Endothelial cell of umbilical vein (primary cell): ENCODE measurements around the gene NANOS2. TPM values are rescaled to one million over a fixed set of nuclear protein-coding genes. Genes with fewer than 3 reads are reported as not detected.

Experiments used
- BruUV-seq: library from RNA; stranded (reverse); fragments of 400-500 nt; replicated peaks from 2 replicates; lab custom pipeline; 2021; lab: Mats Ljungman, UMichigan
- CTCF ChIA-PET: fragments of 300-600, 350-600 bp; sonication (Branson Sonifier 250); formaldehyde crosslinking; loops from one replicate; lab custom pipeline; 2021; ENCODE audit warnings: antibody characterized with exemption, inconsistent platforms; lab: Charles Lee
- POLR2A ChIA-PET: fragments of 300-600, 350-600 bp; sonication (Branson Sonifier 250); formaldehyde crosslinking; loops from one replicate; lab custom pipeline; 2021; ENCODE audit warnings: antibody characterized with exemption, inconsistent platforms; lab: Charles Lee
- DNase-seq: peaks from one replicate; pipeline ENCODE4 v3.0.0-alpha.2; 2011; ENCODE audit warnings: low read depth, low spot score
- FAIRE-seq: peaks from 2 replicates; lab custom pipeline; 2011; peaks lifted over from hg19 to GRCh38; lab: Jason Lieb, UNC
- H2AFZ ChIP-seq: 2 replicates; pipeline ENCODE4 v1.6.0; 2012; ENCODE audit warnings: low read depth, low read length, control low read depth, inconsistent platforms
- H3K27ac ChIP-seq: 2 replicates; pipeline ENCODE4 v1.5.1; 2011; ENCODE audit warnings: low read depth, mild to moderate bottlenecking, control low read depth, low read length, moderate library complexity; ENCODE audit not compliant: insufficient read depth
- H3K27me3 ChIP-seq, 2 experiments: 2 replicates each; pipeline versions ENCODE4 v1.6.0 to v1.6.1; 2011; ENCODE audit warnings: low read length in 2 of 2, mixed read lengths in 1 of 2; ENCODE audit not compliant: control insufficient read depth in 2 of 2, insufficient read depth in 2 of 2
- H3K36me3 ChIP-seq, 2 experiments: 2 replicates in 1 of 2; 3 replicates in 1 of 2; pipeline ENCODE4 v1.5.1; 2011; ENCODE audit warnings: low read length in 2 of 2, mild to moderate bottlenecking in 1 of 2, moderate library complexity in 1 of 2; ENCODE audit not compliant: control insufficient read depth in 2 of 2, insufficient read depth in 2 of 2; ENCODE audit errors: extremely low read depth in 1 of 2
- H3K4me1 ChIP-seq: 3 replicates; pipeline ENCODE4 v1.5.1; 2011; ENCODE audit warnings: mild to moderate bottlenecking, low read length; ENCODE audit not compliant: control insufficient read depth, insufficient read depth; ENCODE audit errors: extremely low read depth
- H3K4me2 ChIP-seq: 2 replicates; pipeline ENCODE4 v1.6.1; 2011; ENCODE audit warnings: low read length, control low read depth, mixed read lengths; ENCODE audit not compliant: insufficient read depth
- H3K4me3 ChIP-seq, 3 experiments: fragments of 200-600 bp in 1 of 3; sonication (generic), shearing (Covaris generic) in 1 of 3; replicated peaks in 1 of 3; 2 replicates each; pipeline ENCODE4 v1.5.1; 2011 to 2016; ENCODE audit warnings: control low read depth in 3 of 3, low read length in 3 of 3, mild to moderate bottlenecking in 2 of 3, inconsistent platforms in 1 of 3, low read depth in 1 of 3, moderate library complexity in 1 of 3; ENCODE audit not compliant: insufficient read depth in 1 of 3
- H3K79me2 ChIP-seq: 2 replicates; pipeline ENCODE4 v1.6.0; 2012; ENCODE audit warnings: low read length, inconsistent platforms; ENCODE audit not compliant: control insufficient read depth, insufficient read depth
- H3K9ac ChIP-seq: replicated peaks from 2 replicates; pipeline ENCODE3; 2011; ENCODE audit warnings: low read length, control low read depth; ENCODE audit not compliant: insufficient read depth; ENCODE audit errors: extremely low read depth
- H3K9me1 ChIP-seq: replicated peaks from 3 replicates; pipeline ENCODE4 v1.6.0; 2011; ENCODE audit warnings: mild to moderate bottlenecking, low read length; ENCODE audit not compliant: control insufficient read depth, insufficient read depth; ENCODE audit errors: extremely low read depth
- H3K9me3 ChIP-seq: replicated peaks from 2 replicates; pipeline ENCODE4 v1.5.1; 2012; ENCODE audit warnings: low read length, inconsistent platforms; ENCODE audit not compliant: control insufficient read depth, insufficient read depth
- H4K20me1 ChIP-seq: replicated peaks from 2 replicates; pipeline ENCODE3; 2011; ENCODE audit warnings: mild to moderate bottlenecking, low read length; ENCODE audit not compliant: control insufficient read depth, insufficient read depth; ENCODE audit errors: extremely low read depth
- CTCF ChIP-seq, 2 donors: IDR thresholded peaks; 1 replicate in 1 of 2; 2 replicates in 1 of 2; pipeline ENCODE4 v1.5.1; 2011; ENCODE audit warnings: low read length in 2 of 2, mild to moderate bottlenecking in 2 of 2, moderate library complexity in 2 of 2, control low read depth in 1 of 2, inconsistent platforms in 1 of 2, low read depth in 1 of 2; ENCODE audit not compliant: insufficient read depth in 1 of 2; ENCODE audit errors: extremely low read depth in 1 of 2
- EZH2 ChIP-seq: IDR thresholded peaks from 2 replicates; pipeline ENCODE4 v1.6.1; 2012; ENCODE audit warnings: borderline replicate concordance, low read depth, mild to moderate bottlenecking, moderate library complexity, low read length, inconsistent platforms; ENCODE audit not compliant: severe bottlenecking
- FOS ChIP-seq: IDR thresholded peaks from 2 replicates; pipeline ENCODE4 v1.6.1; 2011; ENCODE audit warnings: mild to moderate bottlenecking, low read length, moderate library complexity, borderline replicate concordance; ENCODE audit not compliant: insufficient read depth
- GATA2 ChIP-seq: IDR thresholded peaks from 2 replicates; pipeline ENCODE4 v1.7.0; 2011; ENCODE audit warnings: low read depth, mild to moderate bottlenecking, moderate library complexity, mixed read lengths, low read length; ENCODE audit not compliant: insufficient read length, insufficient read depth
- JUN ChIP-seq: IDR thresholded peaks from 2 replicates; pipeline ENCODE4 v1.6.1; 2011; ENCODE audit warnings: borderline replicate concordance, low read depth; ENCODE audit not compliant: insufficient read length, insufficient read depth
- MYC ChIP-seq: IDR thresholded peaks from one replicate; pipeline ENCODE4 v1.6.1; 2011; ENCODE audit warnings: mild to moderate bottlenecking, low read depth, low read length
- POLR2A ChIP-seq: IDR thresholded peaks from 2 replicates; pipeline ENCODE4 v1.6.1; 2012; ENCODE audit warnings: low read depth, mild to moderate bottlenecking, control low read depth, low read length
- POLR2AphosphoS5 ChIP-seq: IDR thresholded peaks from 2 replicates; pipeline ENCODE4 v1.6.1; 2012; ENCODE audit warnings: low read depth, mild to moderate bottlenecking, control low read depth, low read length, moderate library complexity; ENCODE audit not compliant: insufficient read depth
- dilution Hi-C: fragments of 300-500 bp; cut with MboI; formaldehyde crosslinking; loops from one replicate; pipeline ENCODE4 v1.15.0; 2019; ENCODE audit warnings: low sequenced_read_pairs; ENCODE audit not compliant: extremely low pct_ligation_motif_present
- intact Hi-C: fragments of 100-400 bp; cut with micrococcal nuclease; formaldehyde crosslinking; loops from one replicate; pipeline ENCODE4 v1.10.0; 2022
- polyA plus RNA-seq, 4 experiments: library from polyadenylated mRNA; depleted of rRNA in 3 of 4; stranded (reverse) in 3 of 4; unstranded in 1 of 4; fragments of >200 nt; gene quantifications; 2 replicates each; pipeline versions ENCODE4 v1.2.1 to v1.2.3, GENCODE V29; 2011 to 2012; ENCODE audit warnings: missing spikeins in 1 of 4
- total RNA-seq: library from RNA; stranded (reverse); gene quantifications from 2 replicates; pipeline ENCODE4 v1.2.3, GENCODE V29; 2021
- TF ChIP-seq, protein P1 (sequence below): IDR thresholded peaks from 2 replicates; pipeline ENCODE4 v1.6.1; 2011; ENCODE audit not compliant: insufficient read depth, insufficient read length

The NANOS2 gene
- total and polyA plus RNA-seq, 2 donors (not counting 3 experiments of a cell fraction or from before 2014, with no cell fraction given) = not detected

DNA sequence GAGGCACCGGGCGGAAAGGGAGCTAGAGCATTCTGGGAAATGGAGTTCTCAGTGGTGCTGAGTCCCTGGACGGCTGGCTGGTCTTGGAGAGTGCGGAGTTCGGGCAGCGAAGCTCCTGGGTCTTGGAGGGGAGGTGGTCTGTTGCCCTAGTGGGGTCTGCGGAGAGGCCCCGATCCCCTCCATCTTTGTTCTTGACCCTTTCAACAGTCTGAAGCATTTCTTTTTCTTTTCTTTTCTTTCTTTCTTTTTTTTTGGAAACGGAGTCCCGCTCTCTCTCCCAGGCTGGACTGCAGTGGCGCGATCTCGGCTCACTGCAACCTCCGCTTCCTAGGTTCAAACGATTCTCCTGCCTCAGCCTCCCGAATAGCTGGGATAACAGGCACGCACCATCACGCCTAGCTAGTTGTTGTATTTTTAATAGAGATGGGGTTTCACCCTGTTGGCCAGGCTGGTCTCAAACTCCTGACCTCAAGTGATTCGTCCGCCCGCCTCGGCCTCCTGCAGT, 51.2 kb downstream of the NANOS2 start:
- TF ChIP-seq, protein P1, sequence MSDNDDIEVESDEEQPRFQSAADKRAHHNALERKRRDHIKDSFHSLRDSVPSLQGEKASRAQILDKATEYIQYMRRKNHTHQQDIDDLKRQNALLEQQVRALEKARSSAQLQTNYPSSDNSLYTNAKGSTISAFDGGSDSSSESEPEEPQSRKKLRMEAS = no peak
- no peak for TF ChIP-seq JUN
- TF ChIP-seq GATA2 = no peak
- TF ChIP-seq CTCF (IDR thresholded peaks at IDR 0.05; ENCODE audit: extremely low read depth in 1 of 2, insufficient read depth in 1 of 2, low read depth in 1 of 2, low read length in 2 of 2) = no peak
- TF ChIP-seq POLR2AphosphoS5 = no peak
- no peak for TF ChIP-seq MYC
- TF ChIP-seq EZH2 = no peak
- no peak for TF ChIP-seq POLR2A
- no peak for TF ChIP-seq FOS
- peak overlapping the region; percentile 62 for H2AFZ ChIP-seq
- intact Hi-C loops = loop anchor here (1.0 kb wide), 2 partner anchors 20 to 46 kb away; no protein-coding TSS in a partner anchor
- no peaks in the 10 kb centered on the region for H4K20me1 ChIP-seq
- BruUV-seq = no TSS peak
- ChIA-PET POLR2A (interaction anchor here (0.7 to 0.9 kb wide), 2 partner anchors 93 to 94 kb away, joined by 3 to 7 read pairs; partner anchors contain the start of gene SIX5), CTCF (interaction anchor here (0.8 to 2.6 kb wide), 15 partner anchors 13 to 215 kb away, joined by 3 to 24 read pairs (median 4); partner anchors contain the start of genes IRF2BP1 and SIX5)
- no peak for DNase-seq
- H3K4me1 ChIP-seq = peaks cover 4% of the 10 kb centered on the region
- no peak overlapping the region for H3K9ac ChIP-seq
- H3K79me2 ChIP-seq = peaks cover 29% of the 10 kb centered on the region
- H3K9me1 ChIP-seq = no peaks in the 10 kb centered on the region
- dilution Hi-C loops = no loop called here
- no peaks in the 10 kb centered on the region for H3K9me3 ChIP-seq
- peak overlapping the region in 2 of 3 experiments; percentile 16 to 31 for H3K4me3 ChIP-seq
- FAIRE-seq = no peak
- H3K36me3 ChIP-seq = peaks cover 2 to 4% of the 10 kb centered on the region in 2 experiments
- H3K27me3 ChIP-seq = peaks cover 22 to 23% of the 10 kb centered on the region in 2 experiments
- peak overlapping the region; percentile 64 for H3K4me2 ChIP-seq
- no peak overlapping the region for H3K27ac ChIP-seq

Other genes with a start within 250 kb of the NANOS2 start
- not detected in 2 replicates for gene GIPR, start 246.6 kb downstream of the NANOS2 start, total RNA-seq
- gene GIPR, start 246.6 kb downstream of the NANOS2 start, polyA plus RNA-seq = not detected in 2 replicates
- gene SNRPD2, start 222.8 kb downstream of the NANOS2 start, total RNA-seq = 519 and 532 TPM in 2 replicates
- gene SNRPD2, start 222.8 kb downstream of the NANOS2 start, polyA plus RNA-seq = 406 and 512 TPM in 2 replicates
- gene QPCTL, start 222.1 kb downstream of the NANOS2 start, total RNA-seq = 15.3 and 17.6 TPM in 2 replicates
- 22.5 and 26.0 TPM in 2 replicates for gene QPCTL, start 222.1 kb downstream of the NANOS2 start, polyA plus RNA-seq
- gene FBXO46, start 183.9 kb downstream of the NANOS2 start, total RNA-seq = 18.3 and 21.2 TPM in 2 replicates
- 7.7 and 7.8 TPM in 2 replicates for gene FBXO46, start 183.9 kb downstream of the NANOS2 start, polyA plus RNA-seq
- gene MEIOSIN, start 181.3 kb downstream of the NANOS2 start, total RNA-seq = not detected in 2 replicates
- gene MEIOSIN, start 181.3 kb downstream of the NANOS2 start, polyA plus RNA-seq = not detected in 2 replicates
- 15.2 and 16.7 TPM in 2 replicates for gene SIX5, start 145.5 kb downstream of the NANOS2 start, total RNA-seq
- 13.1 and 15.3 TPM in 2 replicates for gene SIX5, start 145.5 kb downstream of the NANOS2 start, polyA plus RNA-seq
- gene DMPK, start 132.3 kb downstream of the NANOS2 start, total RNA-seq = 70.4 and 73.3 TPM in 2 replicates
- 36.6 and 45.2 TPM in 2 replicates for gene DMPK, start 132.3 kb downstream of the NANOS2 start, polyA plus RNA-seq
- 81.1 and 81.6 TPM in 2 replicates for gene DMWD, start 121.9 kb downstream of the NANOS2 start, total RNA-seq
- 36.9 and 45.5 TPM in 2 replicates for gene DMWD, start 121.9 kb downstream of the NANOS2 start, polyA plus RNA-seq
- 0.25 and 0.62 TPM in 2 replicates for gene RSPH6A, start 99.5 kb downstream of the NANOS2 start, total RNA-seq
- 0.03 TPM in 1 of 2 replicates, not detected in the other for gene RSPH6A, start 99.5 kb downstream of the NANOS2 start, polyA plus RNA-seq
- 94.5 and 95.7 TPM in 2 replicates for gene SYMPK, start 51.6 kb downstream of the NANOS2 start, total RNA-seq
- 89.8 and 104 TPM in 2 replicates for gene SYMPK, start 51.6 kb downstream of the NANOS2 start, polyA plus RNA-seq
- gene FOXA3, start 50.5 kb downstream of the NANOS2 start, total RNA-seq = not detected in 2 replicates
- gene FOXA3, start 50.5 kb downstream of the NANOS2 start, polyA plus RNA-seq = 0.06 TPM in 2 replicates
- gene IRF2BP1, start 28.6 kb downstream of the NANOS2 start, total RNA-seq = 17.1 and 17.5 TPM in 2 replicates
- gene IRF2BP1, start 28.6 kb downstream of the NANOS2 start, polyA plus RNA-seq = 12.3 and 16.6 TPM in 2 replicates
- 9.0 and 9.6 TPM in 2 replicates for gene MYPOP, start 12.2 kb downstream of the NANOS2 start, total RNA-seq
- 3.9 TPM in 2 replicates for gene MYPOP, start 12.2 kb downstream of the NANOS2 start, polyA plus RNA-seq
- 34.2 and 35.2 TPM in 2 replicates for gene NOVA2, start 59.1 kb upstream of the NANOS2 start, total RNA-seq
- 4.2 and 5.6 TPM in 2 replicates for gene NOVA2, start 59.1 kb upstream of the NANOS2 start, polyA plus RNA-seq
- gene CCDC61, start 80.7 kb upstream of the NANOS2 start, total RNA-seq = 14.8 and 20.1 TPM in 2 replicates
- 9.6 and 10.3 TPM in 2 replicates for gene CCDC61, start 80.7 kb upstream of the NANOS2 start, polyA plus RNA-seq
- gene PGLYRP1, start 108.3 kb upstream of the NANOS2 start, total RNA-seq = not detected in 2 replicates
- not detected in 2 replicates for gene PGLYRP1, start 108.3 kb upstream of the NANOS2 start, polyA plus RNA-seq
- not detected in 2 replicates for gene IGFL4, start 126.2 kb upstream of the NANOS2 start, total RNA-seq
- gene IGFL4, start 126.2 kb upstream of the NANOS2 start, polyA plus RNA-seq = not detected in 2 replicates
- gene IGFL3, start 209.9 kb upstream of the NANOS2 start, total RNA-seq = not detected in 2 replicates
- gene IGFL3, start 209.9 kb upstream of the NANOS2 start, polyA plus RNA-seq = not detected in 2 replicates
- not detected in 2 replicates for gene IGFL2, start 233.5 kb upstream of the NANOS2 start, total RNA-seq
- gene IGFL2, start 233.5 kb upstream of the NANOS2 start, polyA plus RNA-seq = not detected in 2 replicates